Kidney (tissue), 14 donors: Measurements from ENCODE around the gene KCNK15. TPM values are rescaled to one million over a fixed set of nuclear protein-coding genes. Genes with fewer than 3 reads are reported as not detected.
"Not testable (repeated sequence)": the region's sequence is repeated elsewhere in the genome, so short reads cannot be mapped to it uniquely, and the experiment has no call there.

ENCODE experiments used
- DNase-seq, 5 donors: peaks; one replicate each; pipeline ENCODE4 v3.0.0-alpha.2; 2013 to 2020
- FAIRE-seq: peaks from 2 replicates; lab custom pipeline; 2012; peaks lifted over from hg19 to GRCh38; lab: Jason Lieb, UNC
- H3K27ac ChIP-seq, 2 donors: one replicate each; pipeline ENCODE4 v1.7.0; 2013; ENCODE audit warnings: low read depth in 2 of 2, low read length in 2 of 2, inconsistent platforms in 1 of 2
- H3K27me3 ChIP-seq: one replicate; pipeline ENCODE4 v1.7.1; 2013; ENCODE audit warnings: low read length, inconsistent platforms; ENCODE audit not compliant: control insufficient read depth, insufficient read depth
- H3K36me3 ChIP-seq, 3 donors: one replicate each; pipeline versions ENCODE4 v1.7.0 to v1.7.1; 2013; ENCODE audit warnings: low read length in 3 of 3, control low read depth in 1 of 3, inconsistent platforms in 1 of 3; ENCODE audit not compliant: insufficient read depth in 3 of 3, control insufficient read depth in 2 of 3
- H3K4me1 ChIP-seq, 3 donors: one replicate each; pipeline versions ENCODE4 v1.7.0 to v1.7.1; 2013; ENCODE audit warnings: low read length in 3 of 3, inconsistent platforms in 1 of 3, low read depth in 1 of 3; ENCODE audit not compliant: control insufficient read depth in 2 of 3, insufficient read depth in 2 of 3
- H3K4me3 ChIP-seq, 3 donors: one replicate each; pipeline versions ENCODE4 v1.7.0 to v1.8.1; 2013; ENCODE audit warnings: low read length in 3 of 3, control low read depth in 1 of 3, inconsistent platforms in 1 of 3
- H3K9ac ChIP-seq, 3 donors: one replicate each; pipeline versions ENCODE4 v1.7.0 to v1.7.1; 2013; ENCODE audit warnings: low read length in 3 of 3, control low read depth in 1 of 3, inconsistent platforms in 1 of 3
- H3K9me3 ChIP-seq, 3 donors: one replicate each; pipeline versions ENCODE4 v1.7.0 to v1.7.1; 2013; ENCODE audit warnings: low read length in 3 of 3, control low read depth in 1 of 3, inconsistent platforms in 1 of 3; ENCODE audit not compliant: control insufficient read depth in 2 of 3, insufficient read depth in 1 of 3
- intact Hi-C: fragments of 100-400 bp; cut with DNase I; formaldehyde crosslinking; loops from one replicate; pipeline ENCODE4 v1.11.1; 2022
- polyA plus RNA-seq: library from polyadenylated mRNA; stranded (reverse); fragments of 350-450 nt; fragmentation: Illumina TruSeq; extraction: RNeasy Lipid Tissue Mini Kit (QIAGEN cat#74804); gene quantifications from one replicate; pipeline ENCODE4 v1.2.3, GENCODE V29; 2014; ENCODE audit warnings: low read depth, low replicate concordance; ENCODE audit not compliant: insufficient read depth
- total RNA-seq: library from RNA; stranded (reverse); fragmentation: NEBNext Ultra II Directional; extraction: Animal tissue kit (Norgen Biotek cat#: 25700); gene quantifications from one replicate; pipeline ENCODE4 v1.2.1, GENCODE V29; 2021
- TF ChIP-seq, protein P1 (sequence below): IDR thresholded peaks from 3 replicates; pipeline ENCODE4 v1.5.1; 2012; ENCODE audit warnings: mild to moderate bottlenecking, moderate library complexity, borderline replicate concordance; ENCODE audit not compliant: insufficient read depth; ENCODE audit errors: extremely low read depth
- donor health status: control.
- donor health status: control.
- donor health status: control.
- donor health status: control.
- donor health status: control.
- donor health status: DM: yes; HTN: yes; CAD: no.
- donor health status: Normal renal cell carcinoma (clear cell type).

Gene KCNK15
- total and polyA plus RNA-seq, 2 donors from 2014 or later: 0.62 to 11.7 TPM

DNA sequence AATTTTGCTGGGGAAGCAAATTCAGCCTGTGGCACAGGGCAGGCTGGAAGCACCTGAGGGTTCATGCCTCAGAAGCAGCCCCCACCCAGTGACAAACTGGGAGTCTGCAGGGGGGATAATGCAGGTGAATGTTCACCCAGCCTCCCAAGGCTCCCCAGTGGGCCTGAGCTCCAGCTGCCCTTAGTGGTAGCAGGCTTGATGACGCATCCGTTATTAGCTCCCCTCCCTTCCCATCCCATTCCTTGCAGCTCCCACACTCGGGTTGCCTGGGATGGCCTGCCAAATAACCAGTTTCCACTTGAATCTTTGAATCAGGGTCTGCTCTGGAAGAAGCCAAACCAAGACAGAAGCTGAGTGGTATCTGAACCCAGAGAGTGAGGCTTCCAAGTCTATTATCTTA, 15.8 kb downstream of the KCNK15 start:
- Histone ChIP-seq H3K27ac (no peak overlapping the region), H3K36me3 (no peaks in the 10 kb centered on the region), H3K9me3 (no peaks in the 10 kb centered on the region), H3K27me3 (no peaks in the 10 kb centered on the region), H3K4me1 (no peaks in the 10 kb centered on the region), H3K9ac (no peak overlapping the region), H3K4me3 (no peak overlapping the region)
- FAIRE-seq (no peak), DNase-seq (no peak)
- intact Hi-C loops: no loop called here
- TF ChIP-seq, protein P1, sequence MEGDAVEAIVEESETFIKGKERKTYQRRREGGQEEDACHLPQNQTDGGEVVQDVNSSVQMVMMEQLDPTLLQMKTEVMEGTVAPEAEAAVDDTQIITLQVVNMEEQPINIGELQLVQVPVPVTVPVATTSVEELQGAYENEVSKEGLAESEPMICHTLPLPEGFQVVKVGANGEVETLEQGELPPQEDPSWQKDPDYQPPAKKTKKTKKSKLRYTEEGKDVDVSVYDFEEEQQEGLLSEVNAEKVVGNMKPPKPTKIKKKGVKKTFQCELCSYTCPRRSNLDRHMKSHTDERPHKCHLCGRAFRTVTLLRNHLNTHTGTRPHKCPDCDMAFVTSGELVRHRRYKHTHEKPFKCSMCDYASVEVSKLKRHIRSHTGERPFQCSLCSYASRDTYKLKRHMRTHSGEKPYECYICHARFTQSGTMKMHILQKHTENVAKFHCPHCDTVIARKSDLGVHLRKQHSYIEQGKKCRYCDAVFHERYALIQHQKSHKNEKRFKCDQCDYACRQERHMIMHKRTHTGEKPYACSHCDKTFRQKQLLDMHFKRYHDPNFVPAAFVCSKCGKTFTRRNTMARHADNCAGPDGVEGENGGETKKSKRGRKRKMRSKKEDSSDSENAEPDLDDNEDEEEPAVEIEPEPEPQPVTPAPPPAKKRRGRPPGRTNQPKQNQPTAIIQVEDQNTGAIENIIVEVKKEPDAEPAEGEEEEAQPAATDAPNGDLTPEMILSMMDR: no peak

DNA sequence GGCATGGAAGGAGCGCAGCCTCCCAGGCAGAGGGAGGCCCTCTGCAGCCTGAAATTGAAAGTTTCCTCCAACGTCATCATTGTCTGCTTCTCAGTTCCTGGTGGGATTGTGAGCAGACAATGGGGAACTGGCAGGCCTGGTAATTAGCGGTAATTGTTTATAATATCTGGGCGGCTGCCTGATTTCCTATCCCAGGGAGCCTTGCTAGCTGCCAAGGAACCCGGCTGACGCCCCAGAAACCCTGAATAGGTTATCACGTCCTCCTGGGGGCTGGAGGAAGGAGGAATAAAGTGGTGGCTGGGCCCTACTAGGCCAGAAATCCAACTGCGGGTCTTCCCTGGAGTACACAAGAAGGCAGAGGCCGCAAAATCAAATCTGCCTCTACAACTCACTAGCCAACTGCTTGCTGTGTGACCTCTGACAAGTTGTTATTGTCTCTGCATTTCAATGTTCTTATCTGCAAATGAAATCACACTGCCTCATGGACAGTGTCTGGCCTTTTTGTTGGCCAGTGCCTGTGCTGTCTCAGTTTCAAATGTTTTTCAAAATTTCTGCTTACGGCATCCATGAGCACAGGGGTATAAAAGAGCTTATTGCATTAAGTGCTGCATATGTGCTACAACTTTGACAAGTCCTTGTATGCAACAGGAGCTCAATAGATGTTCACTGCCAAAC, 16.9 kb downstream of the KCNK15 start:
- Histone ChIP-seq H3K27me3 (no peaks in the 10 kb centered on the region), H3K9ac (no peak overlapping the region), H3K27ac (no peak overlapping the region), H3K4me1 (no peaks in the 10 kb centered on the region), H3K36me3 (no peaks in the 10 kb centered on the region), H3K4me3 (no peak overlapping the region), H3K9me3 (no peaks in the 10 kb centered on the region)
- TF ChIP-seq, protein P1: no peak
- DNase-seq (no peak), FAIRE-seq (no peak)
- intact Hi-C loops: no loop called here

DNA sequence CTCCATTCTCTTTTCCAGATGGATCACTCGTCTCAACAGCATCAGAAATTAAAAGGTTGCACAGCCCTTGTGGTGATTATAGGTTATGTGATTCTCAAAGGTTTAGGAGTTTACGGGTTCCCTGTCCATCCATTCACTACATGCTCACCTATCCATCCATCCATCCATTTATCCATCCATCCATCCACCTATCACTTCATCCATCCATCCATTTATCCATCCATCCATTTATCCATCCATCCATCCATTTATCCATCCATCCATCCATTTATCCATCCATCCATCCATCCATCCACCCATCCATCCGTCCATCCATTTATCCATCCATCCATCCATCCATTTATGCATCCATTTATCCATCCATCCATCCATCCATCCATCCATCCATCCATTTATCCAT, 18.1 kb downstream of the KCNK15 start:
- intact Hi-C loops, FAIRE-seq, H3K4me1 ChIP-seq: not testable (repeated sequence)

DNA sequence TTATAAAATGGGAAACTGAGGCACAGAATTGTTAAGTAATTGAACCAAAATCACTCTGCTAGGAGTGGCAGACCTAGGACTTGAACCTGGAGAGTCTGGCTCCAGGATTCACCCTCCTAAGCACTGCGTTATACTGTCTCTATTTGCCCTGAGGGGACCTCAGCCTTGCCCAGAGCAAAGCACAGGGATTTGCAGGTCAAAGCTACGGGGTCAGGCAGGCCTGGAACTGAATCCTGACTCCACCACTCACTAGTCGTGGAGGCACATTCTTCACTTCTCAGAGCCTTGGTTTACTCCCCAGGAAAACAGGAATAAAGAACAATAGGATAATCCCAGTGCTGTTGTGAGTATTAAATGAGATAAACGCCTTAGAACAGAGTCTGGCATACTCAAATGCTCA, 19.4 kb downstream of the KCNK15 start:
- H3K27ac ChIP-seq: no peak overlapping the region
- H3K9me3 ChIP-seq: no peaks in the 10 kb centered on the region
- no peaks in the 10 kb centered on the region for H3K36me3 ChIP-seq
- H3K9ac ChIP-seq: no peak overlapping the region
- no peaks in the 10 kb centered on the region for H3K27me3 ChIP-seq
- no peak overlapping the region for H3K4me3 ChIP-seq
- FAIRE-seq (no peak), DNase-seq (no peak)
- intact Hi-C loops: no loop called here
- TF ChIP-seq, protein P1: no peak
- no peaks in the 10 kb centered on the region for H3K4me1 ChIP-seq

More for the DNA sequence above, 18.1 kb downstream of the KCNK15 start:
- H3K36me3 ChIP-seq, DNase-seq, H3K27ac ChIP-seq, H3K9ac ChIP-seq, H3K4me3 ChIP-seq, H3K9me3 ChIP-seq, H3K27me3 ChIP-seq: not testable (repeated sequence)
